ENCODE measurements around the gene WIPF3.
A peak's percentile ranks its signal among the peaks of the same experiment; 100 is the strongest.

The WIPF3 gene

GRCh38 chr7:29794959-29795629 is 11.2 kb upstream of the WIPF3 start:
- H3K9me3 ChIP-seq (ENCODE audit: control insufficient read depth, insufficient read depth, low read depth, low read length): no peaks in the 10 kb centered on the region
- no peak overlapping the region for H3K27ac ChIP-seq (ENCODE audit: low read depth, low read length)
- H3K36me3 ChIP-seq (ENCODE audit: control insufficient read depth, insufficient read depth, low read length): no peaks in the 10 kb centered on the region
- H3K9ac ChIP-seq (ENCODE audit: low read length): no peak overlapping the region
- H3K27me3 ChIP-seq (ENCODE audit: control insufficient read depth, insufficient read depth, low read length): 0 out of 2 replicates have a peak, but pooled peaks cover 3% of the 10 kb centered on the region
- peaks cover 16% of the 10 kb centered on the region for H3K4me1 ChIP-seq (ENCODE audit: control insufficient read depth, insufficient read depth, low read length)
- H3K4me3 ChIP-seq (ENCODE audit: low read depth, low read length): no peak overlapping the region

GRCh38 chr7:29795696-29796580 is 10.4 kb upstream of the WIPF3 start:
- 0 out of 2 replicates have a peak, but pooled peaks cover 3% of the 10 kb centered on the region for H3K27me3 ChIP-seq (ENCODE audit: control insufficient read depth, insufficient read depth, low read length)
- peaks cover 16% of the 10 kb centered on the region for H3K4me1 ChIP-seq (ENCODE audit: control insufficient read depth, insufficient read depth, low read length)
- no peaks in the 10 kb centered on the region for H3K9me3 ChIP-seq (ENCODE audit: control insufficient read depth, insufficient read depth, low read depth, low read length)
- H3K36me3 ChIP-seq (ENCODE audit: control insufficient read depth, insufficient read depth, low read length): no peaks in the 10 kb centered on the region
- no peak overlapping the region for H3K4me3 ChIP-seq (ENCODE audit: low read depth, low read length)
- no peak overlapping the region for H3K27ac ChIP-seq (ENCODE audit: low read depth, low read length)
- no peak overlapping the region for H3K9ac ChIP-seq (ENCODE audit: low read length)

GRCh38 chr7:29797112-29797944 is 9.0 kb upstream of the WIPF3 start:
- Histone ChIP-seq H3K4me3 (ENCODE audit: low read depth, low read length) (no peak overlapping the region), H3K9me3 (ENCODE audit: control insufficient read depth, insufficient read depth, low read depth, low read length) (no peaks in the 10 kb centered on the region), H3K9ac (ENCODE audit: low read length) (no peak overlapping the region), H3K27me3 (ENCODE audit: control insufficient read depth, insufficient read depth, low read length) (peaks cover 7% of the 10 kb centered on the region; the same call in 1 of the 2 replicates), H3K27ac (ENCODE audit: low read depth, low read length) (no peak overlapping the region), H3K4me1 (ENCODE audit: control insufficient read depth, insufficient read depth, low read length) (peaks cover 16% of the 10 kb centered on the region), H3K36me3 (ENCODE audit: control insufficient read depth, insufficient read depth, low read length) (no peaks in the 10 kb centered on the region)

- peaks cover 6% of the 10 kb centered on the region for H3K4me1 ChIP-seq (ENCODE audit: control insufficient read depth, insufficient read depth, low read length)
- H3K4me3 ChIP-seq (ENCODE audit: low read depth, low read length): no peak overlapping the region
- peaks cover 13% of the 10 kb centered on the region; the same call in 1 of the 2 replicates for H3K27me3 ChIP-seq (ENCODE audit: control insufficient read depth, insufficient read depth, low read length)
- no peak overlapping the region for H3K27ac ChIP-seq (ENCODE audit: low read depth, low read length)
- H3K36me3 ChIP-seq (ENCODE audit: control insufficient read depth, insufficient read depth, low read length): no peaks in the 10 kb centered on the region
- H3K9ac ChIP-seq (ENCODE audit: low read length): no peak overlapping the region
- H3K9me3 ChIP-seq (ENCODE audit: control insufficient read depth, insufficient read depth, low read depth, low read length): no peaks in the 10 kb centered on the region
Observed at GRCh38 chr7:29798422-29798821, 7.9 kb upstream of the WIPF3 start.

- H3K27ac ChIP-seq (ENCODE audit: low read depth, low read length): no peak overlapping the region
- H3K27me3 ChIP-seq (ENCODE audit: control insufficient read depth, insufficient read depth, low read length): peaks cover 36% of the 10 kb centered on the region
- 0 out of 2 replicates have a peak, but pooled peaks cover 5% of the 10 kb centered on the region for H3K4me1 ChIP-seq (ENCODE audit: control insufficient read depth, insufficient read depth, low read length)
- no peaks in the 10 kb centered on the region for H3K9me3 ChIP-seq (ENCODE audit: control insufficient read depth, insufficient read depth, low read depth, low read length)
- no peak overlapping the region for H3K4me3 ChIP-seq (ENCODE audit: low read depth, low read length)
- no peaks in the 10 kb centered on the region for H3K36me3 ChIP-seq (ENCODE audit: control insufficient read depth, insufficient read depth, low read length)
- H3K9ac ChIP-seq (ENCODE audit: low read length): no peak overlapping the region
Observed at GRCh38 chr7:29801929-29802328, 4.4 kb upstream of the WIPF3 start.

GRCh38 chr7:29805031-29805430 is 1.3 kb upstream of the WIPF3 start:
- H3K9me3 ChIP-seq (ENCODE audit: control insufficient read depth, insufficient read depth, low read depth, low read length): no peaks in the 10 kb centered on the region
- no peaks in the 10 kb centered on the region for H3K36me3 ChIP-seq (ENCODE audit: control insufficient read depth, insufficient read depth, low read length)
- peaks cover 10% of the 10 kb centered on the region; the same call in 1 of the 2 replicates for H3K4me1 ChIP-seq (ENCODE audit: control insufficient read depth, insufficient read depth, low read length)
- H3K27ac ChIP-seq (ENCODE audit: low read depth, low read length): no peak overlapping the region
- H3K4me3 ChIP-seq (ENCODE audit: low read depth, low read length): no peak overlapping the region
- H3K9ac ChIP-seq (ENCODE audit: low read length): no peak overlapping the region
- H3K27me3 ChIP-seq (ENCODE audit: control insufficient read depth, insufficient read depth, low read length): peaks cover 42% of the 10 kb centered on the region

GRCh38 chr7:29805886-29806207 is 461 bp upstream of the WIPF3 start:
- peak overlapping the region; percentile 65 for H3K4me3 ChIP-seq (ENCODE audit: low read depth, low read length)
- no peaks in the 10 kb centered on the region for H3K9me3 ChIP-seq (ENCODE audit: control insufficient read depth, insufficient read depth, low read depth, low read length)
- H3K27me3 ChIP-seq (ENCODE audit: control insufficient read depth, insufficient read depth, low read length): peaks cover 42% of the 10 kb centered on the region
- no peak overlapping the region for H3K9ac ChIP-seq (ENCODE audit: low read length)
- H3K27ac ChIP-seq (ENCODE audit: low read depth, low read length): no peak overlapping the region
- H3K36me3 ChIP-seq (ENCODE audit: control insufficient read depth, insufficient read depth, low read length): no peaks in the 10 kb centered on the region
- H3K4me1 ChIP-seq (ENCODE audit: control insufficient read depth, insufficient read depth, low read length): peaks cover 10% of the 10 kb centered on the region; the same call in 1 of the 2 replicates

- H3K27ac ChIP-seq (ENCODE audit: low read depth, low read length): no peak overlapping the region
- no peaks in the 10 kb centered on the region for H3K36me3 ChIP-seq (ENCODE audit: control insufficient read depth, insufficient read depth, low read length)
- no peak overlapping the region for H3K9ac ChIP-seq (ENCODE audit: low read length)
- H3K9me3 ChIP-seq (ENCODE audit: control insufficient read depth, insufficient read depth, low read depth, low read length): no peaks in the 10 kb centered on the region
- H3K27me3 ChIP-seq (ENCODE audit: control insufficient read depth, insufficient read depth, low read length): peaks cover 38% of the 10 kb centered on the region
- H3K4me1 ChIP-seq (ENCODE audit: control insufficient read depth, insufficient read depth, low read length): peaks cover 10% of the 10 kb centered on the region; the same call in 1 of the 2 replicates
- H3K4me3 ChIP-seq (ENCODE audit: low read depth, low read length): peak overlapping the region; percentile 65
Observed at GRCh38 chr7:29806995-29807841, 910 bp downstream of the WIPF3 start.

- Histone ChIP-seq H3K4me3 (ENCODE audit: low read depth, low read length) (no peak overlapping the region; the same call in 1 of the 2 replicates), H3K9me3 (ENCODE audit: control insufficient read depth, insufficient read depth, low read depth, low read length) (no peaks in the 10 kb centered on the region), H3K4me1 (ENCODE audit: control insufficient read depth, insufficient read depth, low read length) (peaks cover 10% of the 10 kb centered on the region; the same call in 1 of the 2 replicates), H3K36me3 (ENCODE audit: control insufficient read depth, insufficient read depth, low read length) (no peaks in the 10 kb centered on the region), H3K9ac (ENCODE audit: low read length) (no peak overlapping the region), H3K27me3 (ENCODE audit: control insufficient read depth, insufficient read depth, low read length) (peaks cover 34% of the 10 kb centered on the region), H3K27ac (ENCODE audit: low read depth, low read length) (no peak overlapping the region)
Observed at GRCh38 chr7:29808075-29808801, 1.9 kb downstream of the WIPF3 start.
